ENCODE results near the gene SPEN. TPM values are rescaled to one million over a fixed set of nuclear protein-coding genes. Genes with fewer than 3 reads are reported as not detected.

Gene SPEN
- total and polyA plus RNA-seq, 9 of the 15 experiments (the other 6 are each of a cell fraction or from before 2014, with no cell fraction given), result 5.7 to 87.5 (median 27.2) TPM

DNA sequence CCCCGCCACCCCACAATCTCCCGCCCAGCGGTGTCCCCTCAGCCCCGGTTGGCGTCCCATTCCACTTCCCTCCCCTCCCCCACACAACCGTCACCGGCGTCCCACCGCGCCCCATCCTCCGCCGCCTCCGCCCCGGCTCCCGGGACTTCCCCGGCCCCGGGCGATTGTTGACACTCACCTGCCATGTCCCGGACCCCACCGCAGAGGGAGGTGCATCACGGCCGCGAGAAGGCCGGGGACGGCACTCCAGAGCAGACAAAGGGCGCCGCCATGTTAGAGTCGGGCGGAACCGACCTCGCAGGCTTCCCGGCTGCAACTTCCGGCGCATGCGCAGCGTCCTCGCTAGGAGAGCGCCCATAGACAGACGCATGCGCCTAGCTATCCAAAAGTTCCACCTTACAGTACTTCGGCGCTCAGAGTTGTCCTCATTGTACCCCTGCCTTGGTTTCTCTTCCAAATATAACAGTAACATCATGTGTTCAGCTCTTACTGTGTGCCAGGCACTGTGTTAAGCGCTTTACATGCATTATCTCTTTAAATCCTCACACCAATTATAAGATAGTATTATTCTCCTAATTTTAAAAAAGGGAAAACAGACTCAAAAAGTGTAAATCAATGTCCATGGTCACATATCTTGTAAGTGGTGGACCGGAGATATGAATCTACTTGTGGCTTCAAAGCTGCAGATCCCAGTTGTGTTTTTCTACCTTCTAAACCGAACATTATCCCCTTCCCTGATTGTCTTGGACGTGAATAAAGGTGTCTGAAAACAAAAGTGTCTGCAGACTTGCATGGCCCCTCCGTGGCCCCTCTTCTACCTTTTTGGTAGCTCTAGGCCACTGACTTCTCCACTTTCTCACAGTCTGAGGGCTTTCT, 128.5 kb downstream of the SPEN start, which contains the start of gene ZBTB17 (continued):
- TF ChIP-seq ZNF140 (CRISPR knock-in tag; IDR thresholded peaks at IDR 0.05) (no peak), COPS2 (conservative IDR thresholded peaks at IDR 0.05) (no peak), SPI1 (IDR thresholded peaks at IDR 0.05; ENCODE audit: borderline replicate concordance, low read depth, low read length) (no peak), ZNF707 (CRISPR knock-in tag; conservative IDR thresholded peaks at IDR 0.05) (no peak), E2F3 (CRISPR knock-in tag; IDR thresholded peaks at IDR 0.05) (no peak), ZNF212 (CRISPR knock-in tag; IDR thresholded peaks at IDR 0.05) (no peak), STAG1 (CRISPR knock-in tag; IDR thresholded peaks at IDR 0.05; ENCODE audit: borderline replicate concordance) (no peak), ZBED1 (IDR thresholded peaks at IDR 0.05) (no peak), YY1 (IDR thresholded peaks at IDR 0.05; ENCODE audit: borderline replicate concordance in 1 of 3, control insufficient read depth in 1 of 3, extremely low read depth in 1 of 3, insufficient read depth in 3 of 3, insufficient read length in 1 of 3, insufficient replicate concordance in 2 of 3, low read depth in 1 of 3, low read length in 2 of 3) (peak; percentile 99 to 100 (median 99))
- TF ChIP-seq, protein P1, sequence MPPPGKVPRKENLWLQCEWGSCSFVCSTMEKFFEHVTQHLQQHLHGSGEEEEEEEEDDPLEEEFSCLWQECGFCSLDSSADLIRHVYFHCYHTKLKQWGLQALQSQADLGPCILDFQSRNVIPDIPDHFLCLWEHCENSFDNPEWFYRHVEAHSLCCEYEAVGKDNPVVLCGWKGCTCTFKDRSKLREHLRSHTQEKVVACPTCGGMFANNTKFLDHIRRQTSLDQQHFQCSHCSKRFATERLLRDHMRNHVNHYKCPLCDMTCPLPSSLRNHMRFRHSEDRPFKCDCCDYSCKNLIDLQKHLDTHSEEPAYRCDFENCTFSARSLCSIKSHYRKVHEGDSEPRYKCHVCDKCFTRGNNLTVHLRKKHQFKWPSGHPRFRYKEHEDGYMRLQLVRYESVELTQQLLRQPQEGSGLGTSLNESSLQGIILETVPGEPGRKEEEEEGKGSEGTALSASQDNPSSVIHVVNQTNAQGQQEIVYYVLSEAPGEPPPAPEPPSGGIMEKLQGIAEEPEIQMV (tag; conservative IDR thresholded peaks at IDR 0.05; ENCODE audit: low read depth), result no peak
- TF ChIP-seq, protein P2, sequence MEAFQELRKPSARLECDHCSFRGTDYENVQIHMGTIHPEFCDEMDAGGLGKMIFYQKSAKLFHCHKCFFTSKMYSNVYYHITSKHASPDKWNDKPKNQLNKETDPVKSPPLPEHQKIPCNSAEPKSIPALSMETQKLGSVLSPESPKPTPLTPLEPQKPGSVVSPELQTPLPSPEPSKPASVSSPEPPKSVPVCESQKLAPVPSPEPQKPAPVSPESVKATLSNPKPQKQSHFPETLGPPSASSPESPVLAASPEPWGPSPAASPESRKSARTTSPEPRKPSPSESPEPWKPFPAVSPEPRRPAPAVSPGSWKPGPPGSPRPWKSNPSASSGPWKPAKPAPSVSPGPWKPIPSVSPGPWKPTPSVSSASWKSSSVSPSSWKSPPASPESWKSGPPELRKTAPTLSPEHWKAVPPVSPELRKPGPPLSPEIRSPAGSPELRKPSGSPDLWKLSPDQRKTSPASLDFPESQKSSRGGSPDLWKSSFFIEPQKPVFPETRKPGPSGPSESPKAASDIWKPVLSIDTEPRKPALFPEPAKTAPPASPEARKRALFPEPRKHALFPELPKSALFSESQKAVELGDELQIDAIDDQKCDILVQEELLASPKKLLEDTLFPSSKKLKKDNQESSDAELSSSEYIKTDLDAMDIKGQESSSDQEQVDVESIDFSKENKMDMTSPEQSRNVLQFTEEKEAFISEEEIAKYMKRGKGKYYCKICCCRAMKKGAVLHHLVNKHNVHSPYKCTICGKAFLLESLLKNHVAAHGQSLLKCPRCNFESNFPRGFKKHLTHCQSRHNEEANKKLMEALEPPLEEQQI (IDR thresholded peaks at IDR 0.05), result no peak
- TF ChIP-seq, protein P3, sequence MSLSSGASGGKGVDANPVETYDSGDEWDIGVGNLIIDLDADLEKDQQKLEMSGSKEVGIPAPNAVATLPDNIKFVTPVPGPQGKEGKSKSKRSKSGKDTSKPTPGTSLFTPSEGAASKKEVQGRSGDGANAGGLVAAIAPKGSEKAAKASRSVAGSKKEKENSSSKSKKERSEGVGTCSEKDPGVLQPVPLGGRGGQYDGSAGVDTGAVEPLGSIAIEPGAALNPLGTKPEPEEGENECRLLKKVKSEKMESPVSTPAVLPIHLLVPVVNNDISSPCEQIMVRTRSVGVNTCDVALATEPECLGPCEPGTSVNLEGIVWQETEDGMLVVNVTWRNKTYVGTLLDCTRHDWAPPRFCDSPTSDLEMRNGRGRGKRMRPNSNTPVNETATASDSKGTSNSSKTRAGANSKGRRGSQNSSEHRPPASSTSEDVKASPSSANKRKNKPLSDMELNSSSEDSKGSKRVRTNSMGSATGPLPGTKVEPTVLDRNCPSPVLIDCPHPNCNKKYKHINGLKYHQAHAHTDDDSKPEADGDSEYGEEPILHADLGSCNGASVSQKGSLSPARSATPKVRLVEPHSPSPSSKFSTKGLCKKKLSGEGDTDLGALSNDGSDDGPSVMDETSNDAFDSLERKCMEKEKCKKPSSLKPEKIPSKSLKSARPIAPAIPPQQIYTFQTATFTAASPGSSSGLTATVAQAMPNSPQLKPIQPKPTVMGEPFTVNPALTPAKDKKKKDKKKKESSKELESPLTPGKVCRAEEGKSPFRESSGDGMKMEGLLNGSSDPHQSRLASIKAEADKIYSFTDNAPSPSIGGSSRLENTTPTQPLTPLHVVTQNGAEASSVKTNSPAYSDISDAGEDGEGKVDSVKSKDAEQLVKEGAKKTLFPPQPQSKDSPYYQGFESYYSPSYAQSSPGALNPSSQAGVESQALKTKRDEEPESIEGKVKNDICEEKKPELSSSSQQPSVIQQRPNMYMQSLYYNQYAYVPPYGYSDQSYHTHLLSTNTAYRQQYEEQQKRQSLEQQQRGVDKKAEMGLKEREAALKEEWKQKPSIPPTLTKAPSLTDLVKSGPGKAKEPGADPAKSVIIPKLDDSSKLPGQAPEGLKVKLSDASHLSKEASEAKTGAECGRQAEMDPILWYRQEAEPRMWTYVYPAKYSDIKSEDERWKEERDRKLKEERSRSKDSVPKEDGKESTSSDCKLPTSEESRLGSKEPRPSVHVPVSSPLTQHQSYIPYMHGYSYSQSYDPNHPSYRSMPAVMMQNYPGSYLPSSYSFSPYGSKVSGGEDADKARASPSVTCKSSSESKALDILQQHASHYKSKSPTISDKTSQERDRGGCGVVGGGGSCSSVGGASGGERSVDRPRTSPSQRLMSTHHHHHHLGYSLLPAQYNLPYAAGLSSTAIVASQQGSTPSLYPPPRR (CRISPR knock-in tag; IDR thresholded peaks at IDR 0.05; ENCODE audit: borderline replicate concordance), result no peak
- TF ChIP-seq, protein P4, sequence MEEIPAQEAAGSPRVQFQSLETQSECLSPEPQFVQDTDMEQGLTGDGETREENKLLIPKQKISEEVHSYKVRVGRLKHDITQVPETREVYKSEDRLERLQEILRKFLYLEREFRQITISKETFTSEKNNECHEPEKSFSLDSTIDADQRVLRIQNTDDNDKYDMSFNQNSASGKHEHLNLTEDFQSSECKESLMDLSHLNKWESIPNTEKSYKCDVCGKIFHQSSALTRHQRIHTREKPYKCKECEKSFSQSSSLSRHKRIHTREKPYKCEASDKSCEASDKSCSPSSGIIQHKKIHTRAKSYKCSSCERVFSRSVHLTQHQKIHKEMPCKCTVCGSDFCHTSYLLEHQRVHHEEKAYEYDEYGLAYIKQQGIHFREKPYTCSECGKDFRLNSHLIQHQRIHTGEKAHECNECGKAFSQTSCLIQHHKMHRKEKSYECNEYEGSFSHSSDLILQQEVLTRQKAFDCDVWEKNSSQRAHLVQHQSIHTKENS (CRISPR knock-in tag; IDR thresholded peaks at IDR 0.05), result no peak

All from K562 (cell line).